ENCODE data around the gene ZNF784.
A peak's percentile ranks its signal among the peaks of the same experiment; 100 is the strongest.

ZNF784 gene

GRCh38 chr19:55633861-55634260 lies 9.5 kb upstream of the ZNF784 start:
- H3K9ac ChIP-seq, result no peak overlapping the region
- H3K27me3 ChIP-seq (ENCODE audit: control insufficient read depth, insufficient read depth, low read length), result no peaks in the 10 kb centered on the region
- TF ChIP-seq CTCF (IDR thresholded peaks at IDR 0.05), result no peak
- H3K79me2 ChIP-seq, result peaks cover 28% of the 10 kb centered on the region
- H3K4me3 ChIP-seq (ENCODE audit: low read depth, low read length), result no peak overlapping the region
- peak overlapping the region; percentile 100 for H3K27ac ChIP-seq
- H3K9me3 ChIP-seq (ENCODE audit: control insufficient read depth, low read length), result no peaks in the 10 kb centered on the region
- H3K4me2 ChIP-seq (ENCODE audit: low read length), result no peak overlapping the region
- H3K36me3 ChIP-seq (ENCODE audit: control insufficient read depth, insufficient read depth, low read length), result no peaks in the 10 kb centered on the region
- H2AFZ ChIP-seq, result peak overlapping the region; percentile 88
- H3K4me1 ChIP-seq, result peaks cover 20% of the 10 kb centered on the region

- H3K9me3 ChIP-seq (ENCODE audit: control insufficient read depth, low read length), result no peaks in the 10 kb centered on the region
- no peak overlapping the region for H3K4me2 ChIP-seq (ENCODE audit: low read length)
- no peak overlapping the region for H3K4me3 ChIP-seq (ENCODE audit: low read depth, low read length)
- H3K4me1 ChIP-seq, result peaks cover 16% of the 10 kb centered on the region
- no peaks in the 10 kb centered on the region for H3K27me3 ChIP-seq (ENCODE audit: control insufficient read depth, insufficient read depth, low read length)
- H2AFZ ChIP-seq, result peak overlapping the region; percentile 68
- no peaks in the 10 kb centered on the region for H3K36me3 ChIP-seq (ENCODE audit: control insufficient read depth, insufficient read depth, low read length)
- TF ChIP-seq CTCF (IDR thresholded peaks at IDR 0.05), result peak; percentile 94
- peak overlapping the region; percentile 40 for H3K27ac ChIP-seq
- no peak overlapping the region for H3K9ac ChIP-seq
- H3K79me2 ChIP-seq, result peaks cover 25% of the 10 kb centered on the region
These were observed 8.1 kb upstream of the ZNF784 start for GRCh38 chr19:55632463-55632834.

GRCh38 chr19:55626350-55626749 lies 2.0 kb upstream of the ZNF784 start:
- no peak overlapping the region for H3K4me3 ChIP-seq (ENCODE audit: low read depth, low read length)
- peaks cover under 1% of the 10 kb centered on the region for H3K4me1 ChIP-seq
- no peak overlapping the region for H3K4me2 ChIP-seq (ENCODE audit: low read length)
- H3K9ac ChIP-seq, result no peak overlapping the region
- no peaks in the 10 kb centered on the region for H3K36me3 ChIP-seq (ENCODE audit: control insufficient read depth, insufficient read depth, low read length)
- no peaks in the 10 kb centered on the region for H3K9me3 ChIP-seq (ENCODE audit: control insufficient read depth, low read length)
- H3K27me3 ChIP-seq (ENCODE audit: control insufficient read depth, insufficient read depth, low read length), result no peaks in the 10 kb centered on the region
- H3K27ac ChIP-seq, result no peak overlapping the region
- H2AFZ ChIP-seq, result no peak overlapping the region
- H3K79me2 ChIP-seq, result no peaks in the 10 kb centered on the region
- no peak for TF ChIP-seq CTCF (IDR thresholded peaks at IDR 0.05)

- no peaks in the 10 kb centered on the region for H3K9me3 ChIP-seq (ENCODE audit: control insufficient read depth, low read length)
- H3K4me3 ChIP-seq (ENCODE audit: low read depth, low read length), result peak overlapping the region; percentile 78
- no peaks in the 10 kb centered on the region for H3K36me3 ChIP-seq (ENCODE audit: control insufficient read depth, insufficient read depth, low read length)
- no peaks in the 10 kb centered on the region for H3K79me2 ChIP-seq
- no peaks in the 10 kb centered on the region for H3K4me1 ChIP-seq
- no peak overlapping the region for H3K9ac ChIP-seq
- no peaks in the 10 kb centered on the region for H3K27me3 ChIP-seq (ENCODE audit: control insufficient read depth, insufficient read depth, low read length)
- peak overlapping the region; percentile 95 for H3K27ac ChIP-seq
- H2AFZ ChIP-seq, result peak overlapping the region; percentile 96
- TF ChIP-seq CTCF (IDR thresholded peaks at IDR 0.05), result no peak
- peak overlapping the region; percentile 67 for H3K4me2 ChIP-seq (ENCODE audit: low read length)
These were observed 599 bp upstream of the ZNF784 start for GRCh38 chr19:55625004-55625326.

GRCh38 chr19:55623561-55623960 lies 805 bp downstream of the ZNF784 start:
- H3K27me3 ChIP-seq (ENCODE audit: control insufficient read depth, insufficient read depth, low read length), result no peaks in the 10 kb centered on the region
- H3K36me3 ChIP-seq (ENCODE audit: control insufficient read depth, insufficient read depth, low read length), result no peaks in the 10 kb centered on the region
- H3K79me2 ChIP-seq, result no peaks in the 10 kb centered on the region
- H3K4me3 ChIP-seq (ENCODE audit: low read depth, low read length), result peak overlapping the region; percentile 27
- H2AFZ ChIP-seq, result peak overlapping the region; percentile 41
- peak overlapping the region; percentile 95 for H3K27ac ChIP-seq
- H3K9me3 ChIP-seq (ENCODE audit: control insufficient read depth, low read length), result no peaks in the 10 kb centered on the region
- TF ChIP-seq CTCF (IDR thresholded peaks at IDR 0.05), result no peak
- no peak overlapping the region for H3K9ac ChIP-seq
- peak overlapping the region; percentile 24 for H3K4me2 ChIP-seq (ENCODE audit: low read length)
- H3K4me1 ChIP-seq, result no peaks in the 10 kb centered on the region

Measured in parathyroid adenoma (tissue), 2 donors.